ENCODE data around the gene SMAD5.

The SMAD5 gene

DNA sequence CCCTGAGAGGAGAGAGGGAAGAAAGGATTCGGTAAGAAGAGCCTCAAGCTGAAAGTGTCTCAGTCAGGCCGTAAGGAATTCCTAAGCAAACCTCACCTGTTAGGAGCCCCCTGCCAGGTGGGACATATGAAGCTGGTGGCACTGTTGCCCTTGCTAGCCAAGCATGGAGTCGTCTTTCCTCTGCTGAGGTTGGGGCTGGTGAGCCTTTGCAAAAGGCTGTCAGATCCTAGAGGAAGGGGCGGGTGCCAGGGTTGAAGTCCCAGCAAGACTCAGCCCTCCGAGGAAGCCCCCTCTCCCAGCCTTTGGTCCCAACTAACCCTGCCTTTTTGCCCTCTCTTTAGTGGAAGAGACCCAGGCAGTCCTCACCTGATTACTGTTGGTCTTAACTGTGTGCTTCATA lies 65.8 kb downstream of the SMAD5 start:
- no peak for DNase-seq (ENCODE audit: low read depth)

DNA sequence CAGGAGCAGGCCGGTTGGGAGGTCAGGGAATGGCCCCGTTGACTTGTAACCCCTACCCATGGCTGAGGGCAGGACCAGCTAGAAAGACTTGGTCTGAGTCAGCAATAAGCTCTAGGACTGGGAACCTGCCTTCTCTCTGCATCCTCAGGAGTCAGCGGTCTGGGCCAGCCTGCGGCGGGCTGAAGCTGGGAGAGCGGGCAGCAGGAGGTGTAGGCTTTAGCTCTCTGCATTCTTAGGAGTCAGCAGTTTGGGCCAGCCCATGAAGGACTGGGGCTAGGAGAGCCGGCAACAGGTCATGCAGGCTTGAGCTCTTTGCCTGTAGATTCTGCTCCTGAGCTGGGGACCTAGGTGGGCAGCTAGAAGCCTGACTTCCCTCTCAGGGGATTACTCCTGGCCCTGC lies 66.8 kb downstream of the SMAD5 start:
- DNase-seq (ENCODE audit: low read depth) = no peak

DNA sequence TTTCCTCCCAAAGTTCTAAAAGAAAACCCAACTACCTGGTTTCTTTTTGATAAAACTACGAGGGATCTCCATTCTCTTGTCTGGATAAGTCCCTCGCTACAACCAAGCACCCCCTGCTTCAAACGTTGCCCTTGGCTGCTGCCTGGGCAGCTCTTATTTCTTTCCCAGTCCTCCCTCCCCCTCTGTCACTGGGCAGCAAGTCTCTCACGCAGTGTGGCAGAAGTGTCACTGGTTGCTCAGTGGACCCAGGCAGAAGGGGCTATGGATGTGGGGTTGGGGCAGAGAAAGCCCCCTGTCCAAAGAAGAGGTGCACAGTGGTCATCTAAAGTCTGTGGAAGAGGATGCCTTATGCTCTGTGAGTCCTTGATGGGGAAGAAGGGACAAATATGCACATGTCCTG lies 67.5 kb downstream of the SMAD5 start:
- no peak for DNase-seq (ENCODE audit: low read depth)

DNA sequence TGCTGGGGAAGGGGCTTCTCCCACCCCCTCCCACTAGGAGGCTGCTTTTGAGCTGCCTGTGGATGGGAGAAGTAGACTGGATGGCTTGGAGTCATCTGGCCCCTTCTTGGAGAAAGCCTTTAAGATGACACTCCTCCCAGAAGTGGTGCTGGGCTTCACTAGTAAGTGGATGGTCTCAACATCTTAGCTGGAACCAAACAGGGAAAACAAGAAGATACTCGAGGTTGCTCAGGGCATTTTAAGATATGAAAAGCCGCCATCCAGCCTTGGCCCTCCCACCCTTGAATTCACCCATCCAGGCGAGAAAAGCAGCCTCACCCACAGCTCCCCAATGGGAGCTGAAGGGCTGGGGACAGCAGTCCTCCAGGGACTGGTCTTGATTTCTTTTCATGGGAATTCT lies 68.1 kb downstream of the SMAD5 start:
- no peak for DNase-seq (ENCODE audit: low read depth)

DNA sequence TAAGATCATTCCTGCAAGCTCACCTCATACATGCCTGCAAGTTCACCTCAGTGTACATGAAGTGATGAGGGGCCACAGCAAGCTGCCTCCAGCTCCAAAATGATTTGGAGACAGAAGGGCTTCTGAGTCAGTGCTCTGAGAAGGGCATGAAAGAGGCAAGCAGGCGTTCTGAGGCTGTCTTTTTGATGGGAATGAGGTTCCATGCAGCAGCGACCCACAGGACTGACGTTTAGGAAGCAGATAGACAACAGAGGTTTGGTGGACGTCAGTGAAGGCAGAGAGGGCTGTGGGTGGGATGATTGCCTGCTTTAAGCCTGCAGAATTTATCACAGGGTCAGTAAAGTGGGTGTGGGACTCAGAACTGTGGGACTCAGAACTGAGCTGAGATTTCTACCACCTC lies 69.2 kb downstream of the SMAD5 start:
- no peak for DNase-seq (ENCODE audit: low read depth)

DNA sequence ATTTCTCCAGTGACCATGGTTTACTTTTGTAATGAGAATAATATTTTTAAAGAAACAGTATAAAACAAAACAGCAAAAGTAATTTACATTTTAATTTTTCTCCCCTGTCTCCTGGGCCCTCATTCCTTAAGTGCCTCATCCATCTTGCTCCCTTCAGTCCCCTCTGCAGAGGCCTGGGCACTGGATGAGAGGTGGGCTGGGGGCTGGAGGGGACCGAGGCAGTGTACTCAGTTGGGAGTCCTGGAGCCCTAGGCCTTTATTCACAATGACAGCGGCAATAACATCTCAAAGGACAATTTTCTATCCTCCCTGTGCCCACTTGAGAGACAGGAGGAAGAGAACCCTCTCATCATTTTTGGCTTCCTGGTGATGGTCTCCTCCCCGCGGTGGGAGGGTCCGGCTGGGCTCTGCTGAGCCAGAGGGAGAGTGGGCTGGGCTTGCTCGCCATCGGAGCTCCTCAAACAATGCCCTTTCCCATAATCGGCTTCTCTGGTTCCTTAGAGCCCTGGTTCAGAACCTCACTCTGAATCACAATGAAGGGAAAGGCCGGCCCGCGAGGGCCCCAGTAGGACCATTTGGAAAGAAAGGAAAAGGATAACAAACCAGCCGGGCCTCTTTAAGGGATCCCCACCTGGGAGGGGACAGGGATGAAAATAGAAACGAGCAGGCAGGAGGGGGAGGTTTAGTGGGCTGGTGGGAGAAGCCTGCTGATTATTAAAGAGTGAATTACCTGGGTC lies 70.0 kb downstream of the SMAD5 start:
- no peak for DNase-seq (ENCODE audit: low read depth)

DNA sequence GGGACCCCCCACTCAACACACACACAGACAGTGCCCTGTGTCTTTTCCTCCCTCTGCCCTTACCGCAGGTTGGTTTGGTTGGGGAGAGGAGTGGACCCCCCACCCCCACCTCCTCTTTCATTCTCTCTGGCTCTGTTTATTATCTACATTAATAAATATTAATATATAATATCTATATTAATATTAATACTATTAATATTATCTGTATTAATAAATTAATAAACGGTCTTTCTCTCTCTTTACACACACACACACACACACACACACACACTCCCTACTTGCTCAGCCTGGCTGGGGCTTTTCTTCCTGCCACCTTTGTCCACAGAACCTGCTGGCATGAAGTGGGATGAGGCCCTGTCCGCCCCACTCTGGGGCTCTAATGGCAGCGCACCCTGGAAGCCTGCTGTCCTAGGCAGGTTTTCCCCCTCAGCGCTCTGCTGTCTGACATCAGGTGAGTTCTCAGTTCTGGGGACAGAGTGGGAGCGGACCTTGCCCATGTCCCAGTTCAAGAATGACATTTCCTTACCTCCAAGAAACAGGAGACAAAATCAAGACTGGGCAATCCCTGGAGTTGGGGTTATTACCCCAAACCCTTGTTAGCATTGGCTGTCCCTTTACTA lies 70.8 kb downstream of the SMAD5 start:
- DNase-seq (ENCODE audit: low read depth) = no peak

DNA sequence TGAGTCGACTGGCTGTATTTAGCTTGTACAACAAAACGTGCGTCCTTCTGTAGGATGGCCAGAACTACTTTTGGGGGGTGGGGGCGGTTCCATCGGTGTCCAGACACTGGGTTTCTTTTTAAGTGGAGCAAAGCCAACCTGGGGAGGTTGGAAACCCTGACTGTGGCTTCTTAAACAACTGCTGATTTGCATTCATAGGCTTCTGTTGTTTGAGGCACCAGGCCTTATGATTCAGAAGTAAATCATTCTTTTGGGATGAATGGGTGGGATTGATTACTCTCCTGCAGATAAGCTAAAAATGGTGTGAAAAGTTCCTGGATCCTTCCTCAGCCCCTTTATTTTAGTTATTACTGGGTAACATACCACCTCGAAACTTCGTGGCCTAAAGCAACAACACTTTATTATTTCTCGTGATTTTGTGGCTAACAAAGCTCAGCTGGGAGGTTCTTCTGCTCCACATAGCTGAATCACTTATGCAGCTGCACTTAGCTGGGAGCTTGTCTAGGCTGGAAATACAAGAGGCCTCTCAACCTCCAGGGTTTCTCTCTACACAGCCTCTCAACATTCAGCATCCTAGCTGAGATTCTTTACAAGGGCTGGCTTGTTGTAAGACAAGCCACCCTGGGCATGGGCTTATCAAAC lies 72.5 kb downstream of the SMAD5 start:
- DNase-seq (ENCODE audit: low read depth) = no peak

DNA sequence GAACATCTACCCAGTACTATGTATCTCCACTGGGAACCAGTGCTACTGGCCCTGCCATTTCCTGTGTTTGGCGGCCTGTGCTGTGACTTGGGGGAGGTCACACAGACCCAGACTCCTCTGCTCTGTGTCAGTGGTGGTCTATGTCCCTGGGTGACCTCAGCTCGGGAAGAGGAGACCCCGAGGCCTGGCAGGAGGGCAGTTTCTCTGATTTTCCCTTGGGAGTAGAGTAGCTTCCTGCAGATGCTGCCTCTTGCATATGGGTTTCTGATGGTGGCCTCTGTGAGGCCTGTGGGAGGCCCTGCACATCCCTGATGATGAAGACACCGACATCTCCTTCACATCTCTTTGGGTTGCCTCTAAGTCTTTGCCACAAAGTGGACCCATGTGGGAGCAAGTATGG lies 73.3 kb downstream of the SMAD5 start:
- no peak for DNase-seq (ENCODE audit: low read depth)

DNA sequence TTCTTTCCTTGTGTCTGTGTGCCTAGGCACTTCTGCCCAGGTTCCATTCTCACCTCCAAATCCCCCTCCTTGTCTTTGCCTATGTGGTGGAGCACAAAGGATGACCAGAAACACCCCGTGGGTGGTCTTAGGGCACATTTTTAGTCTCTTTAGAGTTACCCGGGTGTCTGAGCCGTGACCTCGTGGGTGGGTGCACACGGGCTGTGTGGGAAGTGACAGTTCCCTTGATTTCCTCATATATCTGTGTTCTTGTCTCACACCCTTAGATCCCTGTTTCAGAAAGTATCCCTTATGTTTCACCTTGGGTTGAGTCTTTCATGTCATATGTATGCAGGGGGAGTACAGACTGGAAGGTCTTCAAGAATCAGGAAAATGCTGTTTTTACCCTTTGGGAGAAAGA lies 73.7 kb downstream of the SMAD5 start:
- no peak for DNase-seq (ENCODE audit: low read depth)

DNA sequence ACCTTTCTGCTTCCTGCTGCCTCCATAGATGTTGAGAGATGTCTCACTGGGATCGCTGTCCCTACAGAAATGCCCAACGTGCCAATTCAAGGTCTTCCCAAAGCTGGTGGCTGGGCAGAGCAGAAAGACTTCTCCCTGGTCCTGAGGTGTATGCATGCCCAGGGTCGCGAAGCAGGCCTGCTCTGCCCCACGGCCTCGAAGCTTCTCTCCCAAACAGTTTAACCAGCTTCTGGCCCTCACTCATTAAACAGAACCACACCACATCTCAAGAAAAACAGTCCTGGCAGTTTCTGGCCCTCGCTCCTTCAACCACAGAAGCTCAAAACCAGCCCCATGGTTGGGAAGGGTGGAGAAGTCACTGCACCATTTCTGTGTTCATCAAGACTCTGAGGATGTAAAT lies 75.0 kb downstream of the SMAD5 start:
- DNase-seq (ENCODE audit: low read depth) = no peak

DNA sequence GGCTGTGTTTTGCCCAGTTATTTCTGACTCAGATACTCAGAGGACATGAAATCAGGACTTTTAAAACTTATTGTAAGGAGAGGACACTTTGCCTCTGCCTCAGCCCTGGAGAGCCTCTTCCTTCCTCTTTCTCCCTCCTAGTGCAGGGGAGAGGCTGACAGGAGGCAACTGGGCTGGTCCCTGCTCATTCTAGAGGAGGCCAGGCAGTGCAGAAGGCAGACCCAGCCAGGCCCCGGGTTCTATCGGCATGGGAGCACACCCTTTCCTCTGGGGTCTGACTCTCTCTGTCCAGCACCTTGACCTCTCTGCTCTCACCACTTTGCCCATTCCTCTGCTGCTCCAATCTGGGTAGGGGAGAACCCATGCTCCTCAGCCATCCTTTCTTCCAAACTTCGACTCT lies 76.3 kb downstream of the SMAD5 start:
- no peak for DNase-seq (ENCODE audit: low read depth)

DNA sequence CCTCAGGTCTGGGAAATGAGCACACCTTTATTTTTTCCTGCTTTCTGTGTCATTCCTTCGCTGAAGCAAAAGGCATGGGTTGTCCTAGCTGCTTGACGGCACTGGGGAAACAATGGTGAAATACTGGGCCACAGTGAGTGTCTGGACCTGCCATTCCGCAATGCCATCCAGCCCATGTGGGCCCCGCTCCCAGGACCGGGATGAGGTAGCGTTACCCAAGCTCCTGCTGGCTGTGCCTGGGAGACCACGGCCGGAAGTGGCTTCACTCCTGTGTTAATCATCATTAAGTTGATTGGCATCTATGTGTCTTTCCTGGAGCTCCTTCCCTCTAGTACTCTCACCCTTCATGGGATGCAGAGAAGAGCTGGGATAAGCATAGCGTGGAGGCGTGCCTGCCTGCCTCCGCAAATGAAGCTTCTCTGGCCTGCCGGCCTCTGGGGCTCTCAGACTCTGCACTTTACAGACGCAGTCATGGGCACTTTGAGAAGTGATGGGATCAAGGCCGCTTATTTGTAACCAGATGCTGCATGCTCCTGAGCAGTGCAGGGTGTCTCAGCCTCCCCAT lies 76.8 kb downstream of the SMAD5 start:
- DNase-seq (ENCODE audit: low read depth) = no peak

DNA sequence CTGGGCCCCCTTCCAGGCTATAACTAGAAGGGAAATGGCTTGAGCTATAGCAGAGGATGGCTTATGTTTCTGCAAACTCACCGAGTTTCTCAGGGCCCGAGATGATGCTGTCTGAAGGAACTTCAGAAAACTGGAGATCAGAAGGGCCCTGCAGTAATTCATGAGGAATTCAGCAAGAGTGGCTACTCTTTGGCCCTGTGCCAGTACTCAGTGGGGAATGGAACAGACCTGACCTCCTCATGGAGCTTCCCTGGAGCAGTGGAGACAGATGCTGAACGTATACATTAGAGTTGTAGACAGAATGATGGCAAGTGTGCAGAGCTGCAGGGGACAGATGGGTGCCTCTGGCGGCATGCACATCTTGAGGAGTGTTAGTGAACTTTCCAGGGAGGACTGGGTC lies 77.6 kb downstream of the SMAD5 start:
- DNase-seq (ENCODE audit: low read depth) = no peak

DNA sequence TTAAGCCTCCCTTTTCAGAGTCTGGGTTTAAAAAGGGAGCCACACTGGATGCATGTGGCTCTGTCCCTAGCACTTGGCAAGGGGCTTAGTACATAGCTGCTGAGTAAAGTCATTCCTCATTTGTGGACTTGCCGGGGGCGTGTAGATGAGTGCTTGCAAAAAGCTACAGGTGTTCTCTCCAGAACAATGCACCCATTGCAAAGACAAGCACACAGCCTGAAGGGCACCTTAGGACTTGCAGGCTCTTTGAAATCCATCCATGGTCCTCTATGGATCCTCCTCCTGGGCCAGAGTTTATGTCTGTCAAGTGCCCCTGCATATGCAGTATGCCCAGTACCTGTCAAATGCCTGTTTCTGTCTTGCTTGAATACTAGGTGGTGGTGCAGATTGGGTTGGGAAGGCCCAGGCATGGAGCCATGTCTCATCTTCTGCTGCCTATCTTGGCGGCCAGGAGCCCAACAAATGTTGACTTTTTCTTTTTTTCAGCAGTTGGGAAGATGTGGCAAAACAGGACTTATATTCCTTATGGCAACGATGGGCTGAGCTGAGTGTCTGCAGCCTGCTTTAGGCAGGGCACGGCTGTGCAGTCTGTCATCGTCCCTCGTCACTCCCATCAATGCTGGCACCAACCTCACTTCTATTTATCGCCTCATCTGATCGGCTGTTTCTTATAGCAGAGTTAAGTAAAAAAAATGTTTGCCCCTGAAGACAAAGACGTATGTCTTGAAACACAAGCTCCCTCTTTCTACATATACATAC lies 78.8 kb downstream of the SMAD5 start:
- no peak for DNase-seq (ENCODE audit: low read depth)

DNA sequence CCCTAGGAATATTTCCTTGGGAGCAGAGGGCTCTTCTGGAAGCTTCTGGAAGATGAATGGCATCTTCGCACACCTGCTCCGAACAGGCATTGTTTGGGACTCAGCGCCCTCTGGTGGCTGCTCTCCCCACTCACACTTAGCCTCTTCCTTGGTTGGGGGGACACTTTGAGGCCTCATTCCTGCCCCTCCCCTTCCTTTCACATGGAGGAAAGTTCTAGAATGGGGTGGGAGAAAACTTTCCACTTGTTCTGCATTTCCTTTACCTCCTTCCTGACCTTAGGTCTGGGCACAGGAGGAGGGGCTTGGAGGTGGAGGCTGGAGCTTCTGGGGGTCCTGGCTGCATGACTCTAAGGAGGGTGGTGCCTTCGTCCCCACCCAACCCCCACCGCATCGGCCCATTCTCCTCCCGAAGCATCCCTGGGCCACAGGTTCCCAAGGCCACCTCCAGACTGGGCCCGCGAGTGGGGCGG lies 79.6 kb downstream of the SMAD5 start:
- DNase-seq (ENCODE audit: low read depth) = peak; percentile 13

DNA sequence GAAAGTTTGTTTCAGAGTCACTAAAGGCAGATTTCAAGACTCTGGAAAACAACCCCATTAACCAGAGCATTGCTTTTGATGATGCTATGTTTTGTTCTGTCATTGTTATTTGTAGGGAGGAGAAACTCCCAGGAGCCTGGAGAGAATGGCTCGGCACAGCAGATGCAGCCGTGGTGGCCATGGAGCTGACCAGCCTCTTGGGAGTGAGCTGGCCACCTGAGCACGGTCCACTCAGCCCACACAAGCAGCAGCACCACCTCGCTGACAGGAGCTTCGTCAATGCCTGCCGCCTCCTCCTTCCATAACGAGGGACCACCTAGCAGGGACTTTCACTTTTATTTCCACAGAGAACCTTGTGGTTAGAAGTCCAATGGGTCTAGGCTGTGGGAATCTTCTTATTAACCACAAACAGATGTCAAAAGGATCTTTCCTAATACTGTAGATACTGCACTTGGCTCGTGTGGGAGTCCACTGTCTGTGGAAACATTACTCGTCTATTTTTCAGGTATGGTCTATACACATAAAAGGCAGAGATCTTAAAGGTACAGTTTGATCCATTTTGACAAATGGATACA lies 81.4 kb downstream of the SMAD5 start:
- no peak for DNase-seq (ENCODE audit: low read depth)

DNA sequence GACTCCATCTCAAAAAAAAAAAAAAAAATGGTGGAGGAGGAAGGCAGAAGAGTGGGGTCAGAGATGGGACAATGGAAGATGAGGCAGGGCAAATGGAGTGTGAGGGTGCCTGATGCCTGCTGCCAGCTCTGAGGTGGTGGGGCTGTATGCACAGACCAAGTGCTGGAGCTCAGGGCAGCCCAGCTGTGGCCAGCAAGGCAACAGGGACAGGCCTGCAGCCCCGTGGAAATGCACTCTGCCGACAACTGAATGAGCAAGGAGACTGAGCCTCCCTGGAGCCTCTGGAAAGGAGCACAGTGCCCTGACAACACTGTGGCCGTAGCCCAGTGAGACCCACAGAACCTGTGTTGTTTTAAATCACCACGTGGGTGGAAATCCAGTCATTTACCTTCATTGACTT lies 83.2 kb downstream of the SMAD5 start:
- DNase-seq (ENCODE audit: low read depth) = no peak

DNA sequence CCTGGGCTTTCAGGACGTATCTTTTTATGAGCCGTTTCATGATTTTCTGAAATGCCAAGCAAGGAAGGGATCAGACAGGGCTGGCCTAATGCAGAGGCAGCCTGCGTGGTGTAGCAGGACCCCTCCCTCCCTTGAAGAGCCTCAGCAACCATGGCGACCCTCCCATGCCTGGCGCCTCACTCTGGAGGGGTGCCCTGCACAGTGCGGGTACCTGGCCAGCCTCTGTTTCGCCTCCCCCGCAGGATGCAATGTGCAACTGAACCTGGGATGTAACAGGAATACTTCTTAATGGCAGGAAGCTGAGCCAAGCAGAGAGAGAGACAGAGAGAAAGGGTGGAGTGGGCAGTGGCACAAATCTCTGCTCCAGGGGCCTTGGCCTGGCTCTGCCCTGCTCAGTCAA lies 83.6 kb downstream of the SMAD5 start:
- no peak for DNase-seq (ENCODE audit: low read depth)

DNA sequence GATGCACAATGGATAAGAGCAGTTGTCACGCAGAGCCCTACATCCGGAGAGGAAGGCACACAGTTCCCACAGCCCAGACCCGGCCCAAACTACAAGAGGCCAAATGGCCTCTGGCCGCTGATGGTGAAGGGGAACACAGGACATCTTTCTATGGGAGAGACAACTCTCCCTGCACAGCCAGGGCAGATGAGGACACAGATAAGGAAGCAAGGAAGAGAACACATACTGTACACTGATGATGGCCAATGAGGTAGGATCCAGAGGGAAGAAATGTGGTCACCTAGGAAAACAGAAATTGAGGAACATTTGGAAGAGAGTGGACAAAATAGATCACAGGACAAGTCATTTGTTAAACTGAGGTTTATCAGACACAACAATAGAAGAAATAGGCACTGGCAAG lies 88.7 kb downstream of the SMAD5 start:
- DNase-seq (ENCODE audit: low read depth) = no peak

DNA sequence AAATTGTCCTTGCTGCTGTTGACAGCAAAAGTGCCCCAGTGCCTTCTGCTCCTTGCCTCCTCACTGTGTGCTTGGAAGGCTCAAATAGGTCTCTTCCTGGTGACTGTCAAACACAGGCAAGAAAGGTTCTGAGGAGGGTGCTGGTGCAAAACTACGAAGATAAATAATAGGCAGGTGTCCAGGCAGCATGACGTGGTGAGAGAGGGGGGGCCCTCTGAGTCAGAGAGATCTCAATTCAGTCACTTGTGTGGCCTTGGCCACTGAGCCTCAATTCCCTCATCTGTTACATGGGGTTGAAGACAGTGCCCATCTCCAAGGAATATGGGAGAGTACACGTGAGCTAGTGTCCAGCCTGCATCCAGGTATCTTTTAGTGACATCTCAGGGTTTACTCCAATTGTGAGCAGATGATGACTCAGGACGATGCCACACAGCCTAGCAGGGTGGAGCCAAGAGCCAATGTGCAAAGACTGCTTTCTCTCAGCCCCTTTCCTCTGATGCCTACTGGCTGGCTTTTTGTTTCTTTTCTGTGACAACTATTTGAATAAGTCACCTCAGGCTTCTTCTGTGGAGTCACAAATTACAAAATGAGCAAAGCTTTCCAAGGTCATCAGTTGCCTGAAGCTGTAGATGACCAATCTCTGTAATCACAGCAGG lies 90.1 kb downstream of the SMAD5 start:
- no peak for DNase-seq (ENCODE audit: low read depth)

DNA sequence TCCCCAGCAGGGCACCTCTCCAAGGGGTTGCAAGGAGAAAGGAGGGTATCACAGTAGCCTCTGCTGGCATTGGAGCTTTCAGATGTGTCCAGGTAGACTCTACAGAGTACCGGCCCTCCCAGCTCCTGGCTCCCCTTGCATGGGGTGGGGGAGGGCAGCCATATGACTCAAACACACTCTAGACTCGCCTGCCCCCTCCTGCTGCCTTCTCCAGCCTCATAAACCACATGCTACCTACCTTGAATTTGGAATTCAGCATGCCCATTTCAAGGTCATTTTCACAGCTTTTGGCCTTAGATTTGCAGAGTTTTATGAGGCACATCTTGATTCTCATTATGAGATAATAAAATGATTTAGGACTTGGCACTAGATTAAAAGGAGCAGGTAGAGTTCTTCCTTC lies 93.2 kb downstream of the SMAD5 start:
- no peak for DNase-seq (ENCODE audit: low read depth)

All from stimulated activated CD8-positive, alpha-beta memory T cell treated with anti-CD3 and anti-CD28 coated beads, Interleukin-15, amount 100 ng/mL, for 24 hours (primary cell).